GM19025 (cell line): Measurements from ENCODE around the gene TEDDM1.

Experiments used
- ATAC-seq: cut with Tn5 transposase; IDR thresholded peaks from one replicate; pipeline ENCODE4 v1.9.1; 2021; ENCODE audit warnings: mild to moderate bottlenecking, low read depth, moderate library complexity; ENCODE audit not compliant: unreplicated experiment

The TEDDM1 gene

DNA sequence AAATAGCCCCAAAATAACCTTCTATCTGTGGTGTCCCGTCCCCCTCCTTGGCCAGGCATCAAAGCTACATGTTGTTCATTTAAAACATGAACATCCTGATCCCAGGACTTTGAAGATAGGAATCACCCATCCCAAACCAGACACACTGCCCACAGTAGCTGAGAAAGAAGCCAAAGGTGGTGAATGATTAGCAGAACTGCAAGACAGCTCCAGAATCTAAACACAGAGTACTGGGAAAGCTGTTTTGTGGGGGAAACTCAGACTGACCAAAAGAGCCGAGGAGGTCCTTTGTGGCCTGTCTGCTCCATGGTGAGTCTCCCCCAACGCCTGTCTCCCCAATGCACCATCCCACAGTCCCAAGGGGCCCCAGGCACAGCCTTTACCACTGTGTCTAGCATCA lies 7.3 kb upstream of the TEDDM1 start:
- no peak for ATAC-seq

DNA sequence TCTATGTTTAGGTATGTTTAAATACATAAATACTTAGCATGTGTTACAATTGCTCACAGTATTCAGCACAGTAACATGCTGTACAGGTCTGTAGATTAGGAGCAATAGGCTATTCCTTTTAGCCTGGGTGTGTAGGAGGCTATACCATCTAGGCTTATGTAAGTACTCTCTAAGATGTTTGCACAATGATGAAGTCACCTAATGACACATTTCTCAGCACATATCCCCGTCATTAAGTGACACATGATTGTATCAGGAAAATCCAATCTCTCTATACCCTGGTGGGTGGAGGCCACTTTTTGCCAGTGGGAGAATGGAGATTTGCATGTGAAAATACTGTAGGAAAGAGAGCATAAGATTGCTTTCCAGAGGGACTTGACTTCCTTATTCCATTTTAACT lies 5.5 kb upstream of the TEDDM1 start:
- ATAC-seq, result no peak

DNA sequence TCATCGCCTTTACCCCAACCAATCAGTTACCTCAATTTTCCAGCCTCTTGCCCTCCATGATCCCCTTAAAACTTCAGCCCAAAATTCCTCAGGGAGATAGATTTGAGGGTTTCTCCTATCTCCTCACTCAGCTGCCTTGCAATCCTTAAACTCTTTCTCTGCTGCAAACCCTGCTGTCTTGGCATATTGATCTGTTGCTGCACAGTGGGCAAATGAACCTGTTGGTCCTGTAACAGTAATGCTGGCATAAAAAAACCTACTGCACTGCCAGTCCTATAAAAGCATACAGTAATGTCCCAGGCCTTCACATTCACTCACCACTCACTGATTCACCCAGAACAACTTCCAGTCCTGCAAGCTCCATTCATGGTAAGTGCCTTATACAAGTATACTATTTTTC lies 5.1 kb upstream of the TEDDM1 start:
- no peak for ATAC-seq

DNA sequence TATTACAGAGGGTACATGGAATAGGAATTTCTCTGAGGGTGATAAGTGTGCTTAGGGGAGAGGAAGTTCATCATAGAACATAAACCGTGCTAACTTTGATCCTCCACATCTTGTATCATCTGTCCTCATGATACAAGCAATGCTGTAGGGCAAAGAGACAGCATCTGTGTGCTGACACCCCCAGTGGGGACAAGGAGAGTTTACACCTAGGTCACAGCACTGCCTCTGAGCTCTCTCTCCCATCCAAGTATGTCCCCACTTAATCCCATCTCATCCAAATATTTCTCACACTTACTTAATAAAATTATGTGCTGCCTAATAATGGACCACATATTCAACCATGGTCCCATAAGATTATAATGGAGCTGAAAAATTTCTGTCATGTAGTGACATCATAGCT lies 4.3 kb upstream of the TEDDM1 start:
- ATAC-seq, result no peak

DNA sequence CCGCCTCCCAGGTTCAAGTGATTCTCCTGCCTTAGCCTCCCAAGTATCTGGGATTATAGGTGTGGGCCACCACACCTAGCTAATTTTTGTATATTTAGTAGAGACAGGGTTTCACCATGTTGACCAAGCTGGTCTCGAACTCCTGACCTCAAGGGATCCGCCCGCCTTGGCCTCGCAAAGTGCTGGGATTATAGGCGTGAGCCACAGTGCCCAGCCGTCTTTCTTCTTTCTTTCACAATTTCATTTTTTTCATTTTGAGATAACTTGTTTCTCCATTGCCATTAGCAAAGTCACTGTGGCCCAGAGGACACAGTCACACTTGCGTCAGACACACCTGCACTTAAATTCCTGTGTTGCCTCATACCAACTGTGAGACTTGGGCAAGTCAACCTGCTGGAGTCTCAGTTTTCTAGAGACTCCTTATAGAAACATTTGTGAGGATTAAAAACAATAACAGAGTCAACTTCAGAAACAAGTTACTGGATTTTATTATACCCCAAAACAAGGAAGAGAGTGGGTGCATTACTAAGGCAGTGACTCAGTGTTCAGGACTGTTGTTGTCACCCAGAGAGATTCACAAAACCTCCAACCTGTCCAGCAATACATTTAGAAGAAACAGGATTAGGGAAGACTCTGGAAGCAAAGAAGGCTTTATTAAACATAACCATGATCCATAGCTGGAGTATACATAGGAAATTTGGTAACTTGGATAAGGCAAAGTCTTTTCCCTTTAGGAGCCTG lies 2.6 kb downstream of the TEDDM1 start:
- no peak for ATAC-seq

DNA sequence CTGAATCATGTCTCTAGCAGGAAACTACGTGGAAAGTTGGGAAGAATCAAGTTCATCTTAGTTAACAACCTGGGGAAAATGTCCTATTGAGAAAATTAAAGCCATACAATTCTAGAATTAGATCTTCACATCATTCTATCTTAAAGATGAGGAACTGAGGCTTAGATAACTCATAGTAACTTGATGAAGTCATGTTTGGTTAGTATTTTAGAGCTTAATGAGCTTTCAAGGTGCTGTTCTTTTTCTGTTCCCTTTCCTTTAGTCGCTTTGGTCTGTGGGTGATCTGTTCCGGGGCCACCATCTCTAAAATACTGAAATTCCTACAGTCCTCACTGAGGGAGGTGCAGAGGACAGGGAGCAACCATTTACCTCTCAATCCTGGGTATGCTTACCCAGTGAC lies 4.6 kb downstream of the TEDDM1 start:
- ATAC-seq, result no peak

DNA sequence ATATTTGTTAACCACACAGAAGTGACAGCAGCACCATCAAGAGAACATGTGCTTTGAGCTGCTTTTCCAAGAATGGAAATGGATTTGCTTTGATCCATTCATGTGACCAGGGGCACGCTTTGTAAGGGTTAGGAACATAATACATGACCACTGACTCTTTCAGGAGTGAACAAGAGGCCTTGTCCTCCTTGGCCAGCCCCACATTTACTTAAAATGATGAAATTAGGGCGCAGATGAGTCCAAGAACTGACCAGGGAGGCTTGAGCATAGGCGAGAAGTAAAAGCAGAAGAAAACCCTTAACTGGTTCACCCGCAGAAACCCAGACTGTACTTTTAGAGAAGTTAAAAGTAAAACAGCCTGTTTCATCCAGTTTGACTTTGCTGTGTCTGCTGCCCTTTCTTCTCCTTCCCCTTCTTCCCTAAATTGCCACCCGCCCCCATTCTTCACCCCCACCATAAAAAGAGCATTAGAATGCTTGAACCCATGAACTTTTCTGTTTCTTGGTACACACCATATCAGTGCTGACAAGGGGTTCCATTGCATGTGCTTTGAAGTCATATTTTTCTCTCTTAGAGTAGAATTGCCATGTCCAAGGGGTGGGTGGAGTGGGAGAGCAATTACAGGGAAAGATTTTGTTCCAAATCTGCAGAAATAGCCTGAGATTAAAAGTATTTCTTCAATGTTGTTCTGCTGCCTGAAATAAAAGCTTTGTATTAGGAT lies 6.3 kb downstream of the TEDDM1 start:
- ATAC-seq, result no peak

DNA sequence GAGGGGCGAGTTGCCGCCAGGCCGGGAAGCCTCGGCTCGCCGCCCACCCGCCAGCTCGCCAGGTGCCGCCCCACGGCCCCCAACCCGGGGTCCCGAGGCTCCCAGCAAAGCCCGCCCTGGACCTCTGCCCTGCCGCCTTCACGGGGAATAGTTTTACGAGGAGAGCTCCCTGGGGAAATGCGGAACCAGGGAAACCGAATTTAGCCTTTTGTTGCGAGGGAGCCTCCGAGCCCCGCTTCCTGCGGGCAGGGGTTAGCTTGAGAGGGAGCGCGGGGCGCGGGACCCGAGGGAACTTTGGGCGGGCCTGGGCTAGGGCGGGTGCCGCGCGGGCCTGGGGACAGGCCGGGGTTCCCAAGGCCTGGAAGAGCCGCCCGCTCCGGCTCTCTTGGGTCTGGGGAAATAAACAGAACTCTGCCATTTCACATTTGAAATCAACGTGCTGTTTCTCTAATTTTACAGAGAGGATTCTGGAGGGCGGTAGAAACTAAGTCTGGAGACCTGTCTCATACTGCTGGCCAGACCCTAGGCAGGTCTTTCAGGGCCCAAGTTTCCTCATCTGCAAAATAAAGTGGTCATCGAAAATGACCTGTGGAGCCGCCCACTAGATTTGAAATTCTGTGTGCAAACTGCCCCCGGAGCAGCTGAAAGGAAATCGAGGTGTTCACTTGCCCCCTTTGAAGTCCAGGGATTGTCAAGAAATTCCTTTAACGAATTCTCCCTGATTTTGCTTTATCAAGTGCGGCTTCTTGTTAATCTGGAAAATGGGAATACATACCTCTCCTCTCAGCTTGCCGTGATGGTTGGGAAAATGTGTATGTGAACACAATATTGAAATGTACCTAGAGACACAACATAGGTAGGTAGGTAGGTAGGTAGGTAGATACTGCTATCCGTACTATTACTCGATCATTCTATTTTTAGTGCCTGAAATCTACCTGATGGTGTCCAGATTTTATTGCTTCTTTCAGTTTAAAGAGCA lies 8.1 kb downstream of the TEDDM1 start:
- ATAC-seq, result no peak

DNA sequence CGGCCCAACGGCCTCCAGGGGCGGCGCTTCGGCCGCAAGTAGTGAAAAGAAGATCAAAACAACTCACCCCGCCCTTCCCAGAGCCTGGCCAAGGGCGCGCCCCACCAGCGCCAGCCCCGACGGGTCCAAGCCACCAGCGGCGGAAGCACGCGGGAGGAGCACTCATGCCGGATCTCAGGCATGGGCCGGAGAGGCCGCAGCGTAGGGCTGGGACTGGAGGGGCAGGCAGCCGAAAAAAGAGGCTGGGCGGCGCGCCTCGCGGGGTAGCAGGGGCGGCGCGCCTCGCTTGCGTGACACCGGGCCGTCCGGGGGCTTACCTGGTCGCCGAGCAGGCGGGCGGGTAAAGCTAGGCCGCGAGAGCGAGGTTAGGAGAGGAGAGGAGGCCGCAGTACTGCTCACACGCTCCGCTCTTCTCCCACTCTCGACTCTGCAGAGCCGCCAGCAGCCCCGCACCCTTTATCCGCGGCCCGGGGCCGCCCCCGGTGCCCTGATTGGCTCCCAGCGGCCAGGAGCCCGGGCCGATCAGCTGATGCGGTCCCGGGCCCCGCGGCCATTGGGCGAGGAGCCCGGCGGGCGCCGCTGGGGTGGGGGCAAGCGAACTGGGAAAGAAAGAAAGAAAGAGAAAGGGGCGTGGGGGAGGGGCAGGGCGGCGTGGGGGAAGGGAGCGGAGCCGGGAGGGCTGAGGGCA lies 9.0 kb downstream of the TEDDM1 start, which contains the start of gene GLUL:
Gene GLUL, minus strand, starts transcription at position 429 of the 688 bp plus-strand sequence. CDS start 3,053 bp downstream, outside the sequence.
- peak; percentile 71 for ATAC-seq

DNA sequence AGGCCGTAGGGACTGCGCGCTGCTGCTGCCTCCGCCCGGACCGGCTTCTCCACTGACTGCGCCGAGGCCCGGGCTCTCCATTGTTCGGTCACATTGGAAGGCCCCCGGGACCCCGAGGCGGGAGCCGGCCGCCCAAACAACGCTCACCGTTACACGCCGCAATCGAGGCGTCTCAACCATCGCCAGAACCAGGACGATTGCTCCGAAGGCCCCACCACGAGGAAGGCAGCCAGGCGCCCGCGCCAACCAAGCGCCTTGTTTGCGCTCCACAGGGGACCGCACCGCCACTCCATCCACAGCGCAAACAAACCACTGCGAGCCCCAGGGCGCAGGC lies 9.5 kb downstream of the TEDDM1 start:
- peak; percentile 4 for ATAC-seq

DNA sequence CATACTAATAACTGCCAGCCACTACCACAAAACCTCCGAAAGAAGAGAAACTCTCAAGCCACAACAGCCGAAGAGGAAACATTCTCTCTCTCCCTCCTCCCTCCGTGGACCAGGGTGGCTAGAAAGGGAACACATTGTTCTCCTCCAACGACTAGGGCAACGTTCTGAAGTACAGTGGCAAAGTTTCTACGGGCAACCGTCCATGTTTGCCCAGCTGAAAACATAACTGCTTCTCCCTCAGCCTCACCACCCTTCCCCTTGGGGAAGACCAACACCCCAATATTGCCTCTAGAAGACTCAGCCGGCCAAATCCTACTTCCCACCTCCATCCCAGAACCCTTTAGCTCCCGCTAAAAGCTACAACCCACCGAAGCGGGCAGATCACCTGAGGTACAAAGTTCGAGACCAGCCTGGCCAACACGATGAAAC lies 10.8 kb downstream of the TEDDM1 start:
- ATAC-seq, result no peak

DNA sequence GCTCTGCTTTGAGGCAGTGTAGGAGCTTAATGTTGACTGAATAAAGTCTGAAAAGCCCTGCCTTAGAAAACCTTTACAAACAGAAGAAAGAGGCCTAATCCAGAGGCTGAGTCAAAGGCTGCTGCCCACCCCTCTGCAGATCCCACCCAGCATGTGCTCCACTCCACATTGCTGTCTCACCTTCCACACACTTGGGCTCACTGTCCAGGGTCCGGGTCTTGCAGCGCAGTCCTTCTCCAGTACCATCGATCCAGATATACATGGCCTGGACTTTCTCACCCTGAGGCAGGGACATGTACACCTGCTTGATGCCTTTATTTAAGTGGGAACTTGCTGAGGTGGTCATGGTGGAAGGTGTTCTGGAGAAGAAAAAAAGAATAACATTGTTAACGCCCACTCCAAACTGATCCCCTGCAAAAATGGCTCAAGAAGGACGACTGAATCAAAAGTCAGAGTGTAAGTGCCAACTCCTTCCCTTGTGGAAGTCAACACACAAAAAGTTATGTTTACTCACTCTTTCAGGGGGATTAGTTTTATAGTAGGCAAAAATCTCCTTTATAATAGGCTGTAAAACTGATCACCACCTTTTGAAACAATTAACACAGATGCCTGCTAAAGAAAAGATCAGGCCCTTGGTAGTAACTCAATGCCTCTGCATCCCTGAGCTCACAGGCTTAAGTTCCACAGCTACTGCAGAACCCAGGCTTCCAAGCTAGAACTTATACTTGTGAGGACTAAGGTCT lies 11.9 kb downstream of the TEDDM1 start:
- no peak for ATAC-seq

DNA sequence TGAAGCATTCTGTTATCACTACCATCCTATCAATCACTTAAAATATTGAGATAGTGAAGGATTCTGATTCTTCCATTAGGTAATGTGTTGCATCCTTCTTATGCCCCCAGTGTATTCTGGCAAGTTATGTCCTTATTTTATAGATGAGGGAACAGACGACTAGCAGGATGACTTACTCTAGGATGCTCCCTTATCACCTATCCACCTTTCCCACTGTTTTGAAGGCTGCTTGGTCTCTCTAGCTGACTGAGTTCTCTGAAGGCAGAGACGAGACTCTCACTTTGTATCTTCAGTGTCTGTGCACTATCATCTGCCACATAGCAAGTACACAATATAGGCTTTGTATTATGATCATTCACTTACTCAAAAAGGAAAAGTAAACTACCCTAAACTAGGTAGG lies 12.9 kb downstream of the TEDDM1 start:
- ATAC-seq, result no peak

DNA sequence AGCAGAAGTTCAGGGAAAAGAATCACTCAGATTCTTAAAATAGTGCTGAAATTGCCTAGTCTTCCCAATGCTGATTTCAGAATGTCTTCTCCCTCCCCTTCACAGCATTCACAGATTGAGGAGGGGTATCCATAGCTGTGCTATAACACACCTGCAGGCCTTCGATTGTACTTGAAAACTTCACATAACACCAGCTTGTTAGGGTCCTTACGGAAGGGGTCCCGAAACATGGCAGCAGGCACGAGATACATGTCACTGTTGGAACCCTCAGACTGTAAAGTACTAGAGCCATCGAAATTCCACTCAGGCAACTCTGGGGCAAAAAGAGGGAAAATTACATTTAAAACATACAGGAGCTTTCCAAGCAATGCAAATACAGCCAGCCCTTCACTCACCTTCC lies 13.5 kb downstream of the TEDDM1 start:
- ATAC-seq, result no peak

DNA sequence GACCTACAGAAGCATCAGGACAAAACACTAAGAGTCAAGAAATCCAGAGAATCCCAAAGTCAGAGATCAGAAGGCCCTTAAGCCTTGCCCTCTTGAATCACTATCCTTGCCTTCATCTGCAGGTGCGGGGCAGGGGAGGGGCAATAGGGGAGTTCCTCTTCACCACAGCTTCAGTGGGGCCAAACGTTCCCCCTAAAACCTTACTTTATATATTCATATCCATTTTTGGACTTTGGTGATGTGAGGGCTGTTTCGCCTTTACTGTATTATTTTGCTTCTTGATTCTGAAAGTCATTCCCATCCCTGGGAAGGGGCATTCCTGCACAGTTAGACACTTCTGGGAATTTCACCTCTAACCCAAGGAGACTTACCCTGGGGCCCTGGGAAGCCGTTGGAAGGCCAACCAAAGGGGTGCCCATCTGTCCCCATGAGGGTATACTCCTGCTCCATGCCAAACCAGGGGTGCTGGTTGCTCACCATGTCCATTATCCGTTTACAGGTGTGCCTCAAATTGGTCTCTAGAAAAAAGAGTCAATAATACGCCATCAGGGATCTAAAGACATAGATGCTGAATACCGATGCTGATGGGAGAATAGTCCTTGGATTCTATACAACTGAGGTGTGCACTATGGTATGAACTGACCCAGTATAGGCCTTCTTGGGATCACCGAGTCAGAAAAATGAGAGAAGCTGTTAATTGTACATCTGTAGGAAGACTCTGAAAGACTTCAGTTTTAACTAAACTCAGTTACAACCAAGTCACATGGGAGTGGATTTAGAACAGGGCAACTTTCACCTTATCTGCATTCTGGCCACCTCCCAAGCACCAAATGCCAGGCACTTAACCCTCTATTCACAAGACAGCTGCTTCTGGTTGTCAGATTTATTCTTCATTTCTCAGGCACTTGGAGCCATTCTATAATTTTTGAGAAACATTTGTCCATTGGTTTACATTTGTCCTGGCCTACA lies 14.3 kb downstream of the TEDDM1 start:
- no peak for ATAC-seq

DNA sequence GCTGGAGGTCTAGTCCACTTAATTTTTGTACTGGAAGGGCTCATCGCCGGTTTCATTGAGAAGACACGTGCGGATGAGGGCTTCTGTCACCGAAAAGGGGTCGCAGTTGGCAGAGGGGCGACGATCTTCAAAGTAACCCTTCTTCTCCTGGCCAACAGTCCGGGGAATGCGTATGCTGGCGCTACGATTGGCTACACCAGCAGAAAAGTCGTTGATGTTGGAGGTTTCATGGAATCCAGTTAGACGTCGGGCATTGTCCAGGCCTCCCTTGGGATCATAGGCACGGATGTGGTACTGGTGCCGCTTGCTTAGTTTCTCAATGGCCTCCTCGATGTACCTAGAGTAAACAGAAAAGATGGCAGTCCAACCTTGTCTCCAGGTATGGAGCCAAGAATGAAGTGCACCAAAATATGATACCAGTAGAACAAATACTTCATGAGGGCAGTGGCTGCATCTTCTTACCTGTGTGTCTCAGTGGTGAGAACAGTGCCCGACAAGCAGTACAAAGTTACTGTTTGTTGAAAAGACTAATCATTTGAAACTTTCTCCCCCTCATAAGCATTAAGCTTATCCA lies 16.0 kb downstream of the TEDDM1 start:
- ATAC-seq, result no peak

DNA sequence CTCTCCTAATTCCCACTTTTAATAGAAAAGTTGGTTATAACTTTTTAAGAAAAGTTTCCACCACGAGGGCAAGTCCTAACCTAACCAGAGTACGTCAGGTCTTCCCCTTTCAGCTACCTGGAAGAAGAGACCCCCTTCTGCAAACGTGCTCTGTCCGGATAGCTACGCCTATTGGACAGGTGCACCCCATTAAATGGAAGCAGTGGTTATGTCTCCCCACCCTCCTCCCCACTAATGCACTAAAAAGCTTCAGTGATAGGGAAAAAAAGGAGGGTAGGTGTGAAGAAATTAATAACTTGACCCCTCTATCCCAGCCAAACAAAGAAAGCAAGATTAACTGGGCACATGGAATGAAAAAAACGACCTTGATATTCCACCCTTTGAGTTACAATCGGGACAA lies 16.5 kb downstream of the TEDDM1 start:
- no peak for ATAC-seq

DNA sequence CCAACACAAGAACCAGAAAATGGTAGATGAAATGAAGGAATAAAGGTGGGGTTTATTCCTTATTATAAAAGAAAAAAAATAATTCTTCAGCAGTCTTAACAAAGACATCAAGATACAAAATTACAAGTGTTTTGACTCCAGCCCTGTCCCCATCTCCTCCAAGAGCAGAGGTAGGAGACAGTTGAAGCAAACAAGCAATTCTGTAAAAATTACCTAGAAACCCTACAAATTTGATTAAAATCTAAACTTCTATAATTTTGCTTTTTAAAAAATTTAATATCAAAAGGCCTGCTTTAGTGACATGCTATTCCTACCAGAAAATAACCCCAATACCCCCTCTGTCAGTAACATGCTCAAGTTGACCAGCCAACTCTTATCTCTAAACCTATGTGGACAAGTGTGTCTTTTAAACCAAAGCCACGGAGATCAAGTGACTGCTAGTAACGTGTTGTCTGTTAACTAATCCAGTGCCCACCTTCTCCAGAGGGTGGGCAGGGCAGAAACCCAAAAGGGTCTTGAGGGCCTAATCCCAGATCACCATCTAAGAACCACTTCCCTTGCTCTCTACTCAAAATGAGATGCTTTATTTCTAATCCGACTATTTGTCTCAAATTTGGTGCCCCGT lies 17.3 kb downstream of the TEDDM1 start:
- no peak for ATAC-seq
